Mesenchymal stem cell (in vitro differentiated cells and primary cell): ENCODE measurements around the gene PATL2.

ENCODE experiments used
- DNase-seq: peaks from one replicate; pipeline ENCODE4 v3.0.0-alpha.2; 2013
- H2AFZ ChIP-seq: one replicate; pipeline ENCODE4 v1.6.1; 2013; ENCODE audit warnings: low read depth, mild to moderate bottlenecking, control low read depth, inconsistent platforms, low read length, moderate library complexity
- H2AK5ac ChIP-seq: 2 replicates; pipeline ENCODE4 v1.6.1; 2013; ENCODE audit warnings: low read length, moderate library complexity, mild to moderate bottlenecking, inconsistent platforms; ENCODE audit not compliant: severe bottlenecking
- H2BK120ac ChIP-seq: one replicate; pipeline ENCODE4 v1.6.1; 2013; ENCODE audit warnings: low read depth, mild to moderate bottlenecking, inconsistent platforms, low read length, moderate library complexity
- H2BK12ac ChIP-seq, 2 experiments: one replicate each; pipeline ENCODE4 v1.6.1; 2013; ENCODE audit warnings: inconsistent platforms in 2 of 2, low read length in 2 of 2, mild to moderate bottlenecking in 2 of 2, moderate library complexity in 2 of 2, control low read depth in 1 of 2
- H2BK15ac ChIP-seq: one replicate; pipeline ENCODE4 v1.6.1; 2013; ENCODE audit warnings: mild to moderate bottlenecking, low read depth, inconsistent platforms; ENCODE audit not compliant: poor library complexity, severe bottlenecking
- H2BK5ac ChIP-seq: 2 replicates; pipeline ENCODE4 v1.6.1; 2013; ENCODE audit warnings: low read depth, mild to moderate bottlenecking, low read length, control low read depth, inconsistent platforms; ENCODE audit not compliant: poor library complexity, severe bottlenecking
- H3K14ac ChIP-seq, 2 experiments: one replicate each; pipeline ENCODE4 v1.6.1; 2013; ENCODE audit warnings: inconsistent platforms in 2 of 2, low read length in 2 of 2, control low read depth in 1 of 2, mild to moderate bottlenecking in 1 of 2, moderate library complexity in 1 of 2
- H3K18ac ChIP-seq, 2 experiments: one replicate each; pipeline ENCODE4 v1.6.1; 2013; ENCODE audit warnings: inconsistent platforms in 2 of 2, low read length in 2 of 2, control low read depth in 1 of 2, low read depth in 1 of 2, mild to moderate bottlenecking in 1 of 2
- H3K23ac ChIP-seq, 2 experiments: one replicate each; pipeline ENCODE4 v1.6.1; 2013; ENCODE audit warnings: inconsistent platforms in 2 of 2, low read length in 2 of 2, mild to moderate bottlenecking in 2 of 2, moderate library complexity in 2 of 2, control low read depth in 1 of 2
- H3K27ac ChIP-seq: 2 replicates; pipeline ENCODE4 v1.5.1; 2013; ENCODE audit warnings: mild to moderate bottlenecking, moderate library complexity, low read length, control low read depth, inconsistent platforms; ENCODE audit not compliant: poor library complexity, severe bottlenecking
- H3K27me3 ChIP-seq, 2 experiments: 2 replicates each; pipeline versions ENCODE4 v1.6.1 to v1.7.0; 2013; ENCODE audit warnings: low read length in 2 of 2, mild to moderate bottlenecking in 2 of 2, moderate library complexity in 2 of 2, control low read depth in 1 of 2, inconsistent platforms in 1 of 2; ENCODE audit not compliant: control insufficient read depth in 1 of 2, insufficient read depth in 1 of 2
- H3K36me3 ChIP-seq, 2 experiments: 2 replicates each; pipeline versions ENCODE4 v1.6.1 to v1.7.0; 2013; ENCODE audit warnings: low read length in 2 of 2, control low read depth in 1 of 2, inconsistent platforms in 1 of 2, low read depth in 1 of 2, mild to moderate bottlenecking in 1 of 2; ENCODE audit not compliant: insufficient read depth in 2 of 2, control insufficient read depth in 1 of 2
- H3K4ac ChIP-seq, 2 experiments: one replicate each; pipeline ENCODE4 v1.6.1; 2013; ENCODE audit warnings: inconsistent platforms in 2 of 2, low read length in 2 of 2, mild to moderate bottlenecking in 2 of 2, moderate library complexity in 2 of 2, control low read depth in 1 of 2, low read depth in 1 of 2
- H3K4me1 ChIP-seq: 2 replicates; pipeline ENCODE4 v1.6.1; 2013; ENCODE audit warnings: low read depth, low read length, control low read depth; ENCODE audit not compliant: control insufficient read depth, insufficient read depth
- H3K4me2 ChIP-seq: 2 replicates; pipeline ENCODE4 v1.6.1; 2013; ENCODE audit warnings: low read length, mild to moderate bottlenecking, inconsistent platforms; ENCODE audit not compliant: poor library complexity, severe bottlenecking
- H3K4me3 ChIP-seq, 2 experiments: 2 replicates each; pipeline versions ENCODE4 v1.5.1 to v1.7.0; 2013; ENCODE audit warnings: low read length in 2 of 2, mild to moderate bottlenecking in 2 of 2, control low read depth in 1 of 2, low read depth in 1 of 2; ENCODE audit not compliant: insufficient read depth in 1 of 2
- H3K79me1 ChIP-seq: replicated peaks from 2 replicates; pipeline ENCODE4 v1.6.1; 2013; ENCODE audit warnings: mild to moderate bottlenecking, control low read depth, low read length, inconsistent platforms; ENCODE audit not compliant: poor library complexity, severe bottlenecking
- H3K9ac ChIP-seq: 2 replicates; pipeline ENCODE4 v1.7.0; 2013; ENCODE audit warnings: mild to moderate bottlenecking, low read length, moderate library complexity
- H3K9me3 ChIP-seq: 2 replicates; pipeline ENCODE4 v1.7.0; 2013; ENCODE audit warnings: mild to moderate bottlenecking, low read length; ENCODE audit not compliant: control insufficient read depth
- H4K8ac ChIP-seq: one replicate; pipeline ENCODE4 v1.6.1; 2013; ENCODE audit warnings: inconsistent platforms, mild to moderate bottlenecking, low read length, moderate library complexity
- H4K91ac ChIP-seq: one replicate; pipeline ENCODE4 v1.6.1; 2013; ENCODE audit warnings: mild to moderate bottlenecking, low read length, inconsistent platforms
- WGBS: methylation state at CpG from one replicate; pipeline ENCODE4 v1.1.7; 2013; ENCODE audit warnings: mixed read lengths; 5-methylcytosine and 5-hydroxymethylcytosine counted together

The PATL2 gene

DNA sequence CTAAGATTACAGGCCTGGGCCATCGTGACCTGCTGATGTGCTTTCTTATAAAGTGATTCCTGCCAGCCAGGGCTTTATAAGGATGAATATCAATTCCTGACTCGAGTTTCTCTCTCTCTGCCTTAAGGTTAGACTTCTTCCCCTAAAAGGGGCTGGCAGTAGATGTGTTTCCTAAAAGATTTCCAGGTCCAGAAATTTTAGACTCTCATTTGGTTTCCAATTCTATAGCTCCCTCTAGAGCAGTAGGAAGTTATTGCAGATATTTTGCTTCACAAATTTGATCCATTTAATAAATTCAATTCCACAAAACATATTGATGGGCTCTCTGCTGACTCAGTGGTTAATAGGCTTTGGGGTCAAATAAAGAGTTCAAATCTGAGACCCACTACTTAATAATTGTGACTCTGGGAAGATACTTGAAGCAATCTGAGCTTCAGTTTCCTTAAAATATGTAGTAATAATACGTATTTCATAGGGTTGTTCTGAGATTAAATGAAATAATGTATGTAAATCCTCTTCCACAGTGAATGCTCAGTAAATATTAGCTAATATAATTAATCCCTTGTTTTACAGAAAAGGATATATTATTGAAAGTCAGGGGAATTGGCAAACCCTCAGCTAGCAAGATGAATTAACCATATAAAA, 27.3 kb upstream of the PATL2 start:
- Histone ChIP-seq H2BK120ac (no peak overlapping the region), H2BK12ac (no peak overlapping the region), H3K9me3 (no peaks in the 10 kb centered on the region), H3K4me1 (no peaks in the 10 kb centered on the region), H2AK5ac (no peak overlapping the region), H3K14ac (no peak overlapping the region), H3K23ac (no peak overlapping the region), H2AFZ (peak overlapping the region; percentile 42), H2BK15ac (no peak overlapping the region), H3K27me3 (no peaks in the 10 kb centered on the region), H4K91ac (no peak overlapping the region), H3K4me2 (no peak overlapping the region), H4K8ac (no peak overlapping the region), H3K36me3 (no peaks in the 10 kb centered on the region), H3K27ac (no peak overlapping the region), H3K79me1 (no peaks in the 10 kb centered on the region), H3K18ac (no peak overlapping the region), H3K4ac (no peak overlapping the region), H3K9ac (peak overlapping the region; percentile 6), H3K4me3 (no peak overlapping the region), H2BK5ac (no peak overlapping the region)
- DNase-seq = peak; percentile 74
- WGBS = 100% methylated on average over 1 of the region's 3 CpGs

DNA sequence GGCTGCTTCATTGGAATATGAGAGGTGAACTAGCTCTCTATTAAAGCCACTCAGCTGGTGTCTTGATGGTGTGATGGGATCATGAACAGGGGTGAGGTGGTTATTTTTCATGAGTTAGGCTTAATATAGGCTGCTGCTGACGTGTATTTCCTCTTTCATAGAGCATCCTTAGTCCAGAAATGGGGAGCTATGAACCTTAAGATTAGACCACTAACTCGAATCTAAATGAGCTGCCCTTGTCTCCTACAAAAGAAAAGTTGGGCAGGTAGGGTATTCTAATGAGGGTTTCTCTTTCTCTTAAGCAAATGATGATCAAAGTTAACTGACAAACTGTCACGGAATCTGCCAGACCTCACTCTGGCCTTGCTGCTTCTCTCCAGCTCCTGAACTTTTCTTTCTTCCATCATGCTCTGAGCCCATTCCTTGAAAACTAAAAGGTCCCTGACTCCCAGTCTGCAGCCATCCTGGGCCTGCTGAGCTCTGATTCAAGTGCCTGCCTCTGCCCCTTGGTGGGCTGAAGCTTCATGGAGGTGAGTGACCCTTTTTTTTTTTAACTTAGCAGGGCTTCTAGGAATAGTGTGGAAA, 25.1 kb upstream of the PATL2 start, which contains the start of gene TRIM69:
TSS of gene TRIM69 (plus strand) at position 348 of the 585 bp plus-strand sequence. CDS start at position 525, 177 bp downstream.
- Histone ChIP-seq H3K14ac (no peak within 1 kb of the TSS), H3K4ac (no peak within 1 kb of the TSS), H2BK15ac (peak within 1 kb of the TSS; percentile 16), H2BK5ac (no peak within 1 kb of the TSS), H3K79me1 (peaks cover 4% of the 10 kb centered on the region), H2AK5ac (no peak within 1 kb of the TSS), H3K9me3 (no peaks in the 10 kb centered on the region), H2BK120ac (no peak within 1 kb of the TSS), H3K27ac (no peak within 1 kb of the TSS), H3K4me2 (no peak within 1 kb of the TSS), H3K27me3 (no peaks in the 10 kb centered on the region), H2BK12ac (no peak within 1 kb of the TSS), H3K23ac (no peak within 1 kb of the TSS), H3K4me3 (no peak within 1 kb of the TSS), H3K36me3 (peaks cover 0 to 14% of the 10 kb centered on the region in 2 experiments), H4K8ac (no peak within 1 kb of the TSS), H3K18ac (no peak within 1 kb of the TSS), H4K91ac (no peak within 1 kb of the TSS), H3K4me1 (no peaks in the 10 kb centered on the region), H3K9ac (peak within 1 kb of the TSS; percentile 13), H2AFZ (no peak within 1 kb of the TSS)
- 85% methylated on average over 1 of the region's 3 CpGs for WGBS
- DNase-seq = no peak

DNA sequence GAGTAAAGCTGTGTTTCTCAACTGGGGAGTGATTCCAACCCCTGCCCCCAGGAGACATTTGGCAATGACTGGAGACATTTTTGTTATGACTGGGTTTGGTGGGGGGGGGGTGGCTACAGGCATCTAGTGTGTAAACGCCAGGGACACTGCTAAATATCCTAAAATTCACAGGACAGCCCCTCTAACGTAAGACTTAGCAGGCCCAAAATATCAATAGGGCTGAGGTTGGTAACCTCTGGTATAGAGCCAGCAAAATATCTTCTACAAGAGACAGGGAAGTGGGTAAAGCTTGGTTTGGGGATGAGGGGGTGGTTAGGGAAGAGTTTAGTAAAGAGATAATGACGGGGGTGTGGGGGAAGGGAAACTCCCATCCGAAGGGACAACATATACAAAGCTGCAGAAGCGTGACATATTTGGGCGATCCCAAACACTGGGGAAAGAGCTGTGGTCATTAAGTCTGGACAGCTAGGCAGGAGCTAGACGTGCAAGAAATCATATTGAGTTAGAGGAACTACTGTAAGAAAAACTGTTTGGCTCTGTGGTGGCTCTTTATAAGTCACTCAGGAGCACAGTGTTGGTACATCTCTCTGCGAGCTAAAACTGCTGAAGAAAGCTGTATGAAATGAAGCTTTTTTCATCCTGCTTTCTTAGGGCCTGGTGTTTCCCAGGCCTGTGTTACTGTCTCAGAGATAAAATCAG, 24.5 kb upstream of the PATL2 start:
- H2BK120ac ChIP-seq = no peak overlapping the region
- H3K9me3 ChIP-seq = no peaks in the 10 kb centered on the region
- H2BK15ac ChIP-seq = no peak overlapping the region
- peaks cover 0 to 15% of the 10 kb centered on the region in 2 experiments for H3K36me3 ChIP-seq
- H2AK5ac ChIP-seq = no peak overlapping the region
- H3K4me1 ChIP-seq = peaks cover 1% of the 10 kb centered on the region
- H3K4ac ChIP-seq = no peak overlapping the region
- no peak overlapping the region for H3K4me2 ChIP-seq
- no peak overlapping the region for H4K91ac ChIP-seq
- H2BK5ac ChIP-seq = no peak overlapping the region
- WGBS = 71% methylated on average over 8 of the region's 8 CpGs
- no peak overlapping the region for H2BK12ac ChIP-seq
- H3K14ac ChIP-seq = no peak overlapping the region
- no peak overlapping the region for H3K27ac ChIP-seq
- peaks cover 6% of the 10 kb centered on the region for H3K79me1 ChIP-seq
- H3K4me3 ChIP-seq = no peak overlapping the region
- H3K9ac ChIP-seq = peak overlapping the region; percentile 13
- no peak overlapping the region for H3K18ac ChIP-seq
- peak; percentile 14 for DNase-seq
- H2AFZ ChIP-seq = no peak overlapping the region
- no peak overlapping the region for H3K23ac ChIP-seq
- no peaks in the 10 kb centered on the region for H3K27me3 ChIP-seq
- no peak overlapping the region for H4K8ac ChIP-seq

DNA sequence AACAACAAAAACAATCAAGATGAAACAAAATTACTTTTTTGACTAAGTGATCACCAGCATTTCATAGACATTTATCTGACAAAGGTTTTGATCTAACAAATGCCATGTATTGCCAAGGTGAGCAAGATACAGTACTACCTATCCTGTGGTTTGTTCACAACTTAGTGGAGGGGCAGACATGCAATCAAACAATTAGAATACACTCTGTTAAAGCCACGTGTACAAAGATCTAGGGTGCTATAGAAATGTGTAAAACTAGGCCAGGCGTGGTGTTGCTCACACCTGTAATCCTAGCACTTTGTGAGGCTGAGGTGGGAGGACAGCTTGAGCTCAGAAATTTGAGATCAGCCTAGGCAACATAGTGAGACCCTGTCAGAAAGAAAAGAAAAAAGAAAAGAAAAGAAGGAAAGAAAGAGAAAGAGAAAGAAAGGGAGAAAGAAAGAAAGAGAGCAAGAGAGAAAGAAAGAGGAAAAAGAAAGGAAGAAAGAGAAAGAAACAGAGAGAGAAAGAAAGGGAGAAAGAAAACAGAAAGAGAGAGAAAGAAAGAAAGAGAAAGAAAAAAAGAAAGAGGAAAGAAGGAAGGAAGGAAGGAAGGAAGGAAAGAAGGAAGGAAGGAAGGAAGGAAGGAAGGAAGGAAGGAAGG, 23.8 kb upstream of the PATL2 start:
- Histone ChIP-seq H3K27ac (no peak overlapping the region), H3K9ac (peak overlapping the region; percentile 13), H3K27me3 (no peaks in the 10 kb centered on the region), H3K23ac (no peak overlapping the region), H2BK120ac (no peak overlapping the region), H3K18ac (no peak overlapping the region), H3K36me3 (peaks cover 0 to 15% of the 10 kb centered on the region in 2 experiments), H3K9me3 (no peaks in the 10 kb centered on the region), H3K79me1 (peaks cover 9% of the 10 kb centered on the region), H2BK5ac (no peak overlapping the region), H3K4ac (no peak overlapping the region), H3K4me2 (no peak overlapping the region), H3K14ac (no peak overlapping the region), H4K91ac (no peak overlapping the region), H2AFZ (no peak overlapping the region), H4K8ac (no peak overlapping the region), H2BK15ac (no peak overlapping the region), H2BK12ac (no peak overlapping the region), H3K4me3 (peak overlapping the region in 1 of 2 experiments; percentile 21), H3K4me1 (peaks cover 1% of the 10 kb centered on the region), H2AK5ac (no peak overlapping the region)
- DNase-seq = no peak
- WGBS = 81% methylated on average over 2 of the region's 2 CpGs
